Sigmoid colon (tissue), 4 donors: ENCODE data around the gene LHX3.

Experiments used
- POLR2A ChIP-seq, 2 donors: fragments of 450-650 bp; IDR thresholded peaks; one replicate each; pipeline ENCODE4 v1.6.1; 2016; ENCODE audit warnings: antibody characterized with exemption in 2 of 2, mild to moderate bottlenecking in 2 of 2, moderate library complexity in 2 of 2
- POLR2AphosphoS5 ChIP-seq, 4 donors: sonication (generic); formaldehyde crosslinking; IDR thresholded peaks; one replicate each; pipeline ENCODE4 v1.6.1; 2017; ENCODE audit warnings: antibody characterized with exemption in 4 of 4
- TF ChIP-seq, protein P1 (sequence below), 4 experiments: fragments of 450-650 bp in 3 of 4; fragments of 200-600 bp in 1 of 4; IDR thresholded peaks; one replicate each; pipeline ENCODE4 v1.5.1; 2016 to 2019; ENCODE audit warnings: antibody characterized with exemption in 4 of 4, mild to moderate bottlenecking in 3 of 4, moderate library complexity in 2 of 4

DNA sequence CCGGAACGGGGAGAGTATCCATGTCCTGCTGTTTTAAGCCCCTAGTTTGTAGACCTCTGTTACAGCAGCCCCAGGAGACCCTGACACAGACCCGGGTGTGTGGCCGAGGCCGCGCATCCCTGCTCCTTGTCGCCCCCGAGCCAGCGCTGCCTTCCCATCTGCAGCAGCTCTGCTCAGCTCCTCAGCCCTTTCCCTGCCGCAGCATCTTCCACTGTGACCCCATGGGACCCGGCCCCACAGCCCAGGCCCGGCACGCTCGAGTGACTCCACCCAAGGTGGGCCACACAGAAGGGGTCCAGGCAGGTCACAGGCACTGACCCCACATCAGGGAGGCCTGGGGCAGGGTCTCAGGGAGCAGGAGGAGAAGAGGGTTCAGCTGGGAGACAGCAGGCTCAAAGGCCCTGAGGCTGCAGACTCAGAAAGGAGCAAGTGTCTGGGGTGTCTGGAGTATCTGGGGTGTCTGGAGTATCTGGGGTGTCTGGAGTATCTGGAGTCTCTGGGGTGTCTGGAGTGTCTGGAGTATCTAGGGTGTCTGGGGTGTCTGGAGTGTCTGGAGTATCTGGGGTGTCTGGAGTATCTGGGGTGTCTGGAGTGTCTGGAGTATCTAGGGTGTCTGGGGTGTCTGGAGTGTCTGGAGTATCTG lies 31.2 kb downstream of the LHX3 start:
- TF ChIP-seq, protein P1, sequence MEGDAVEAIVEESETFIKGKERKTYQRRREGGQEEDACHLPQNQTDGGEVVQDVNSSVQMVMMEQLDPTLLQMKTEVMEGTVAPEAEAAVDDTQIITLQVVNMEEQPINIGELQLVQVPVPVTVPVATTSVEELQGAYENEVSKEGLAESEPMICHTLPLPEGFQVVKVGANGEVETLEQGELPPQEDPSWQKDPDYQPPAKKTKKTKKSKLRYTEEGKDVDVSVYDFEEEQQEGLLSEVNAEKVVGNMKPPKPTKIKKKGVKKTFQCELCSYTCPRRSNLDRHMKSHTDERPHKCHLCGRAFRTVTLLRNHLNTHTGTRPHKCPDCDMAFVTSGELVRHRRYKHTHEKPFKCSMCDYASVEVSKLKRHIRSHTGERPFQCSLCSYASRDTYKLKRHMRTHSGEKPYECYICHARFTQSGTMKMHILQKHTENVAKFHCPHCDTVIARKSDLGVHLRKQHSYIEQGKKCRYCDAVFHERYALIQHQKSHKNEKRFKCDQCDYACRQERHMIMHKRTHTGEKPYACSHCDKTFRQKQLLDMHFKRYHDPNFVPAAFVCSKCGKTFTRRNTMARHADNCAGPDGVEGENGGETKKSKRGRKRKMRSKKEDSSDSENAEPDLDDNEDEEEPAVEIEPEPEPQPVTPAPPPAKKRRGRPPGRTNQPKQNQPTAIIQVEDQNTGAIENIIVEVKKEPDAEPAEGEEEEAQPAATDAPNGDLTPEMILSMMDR (IDR thresholded peaks at IDR 0.05), result no peak
- TF ChIP-seq POLR2AphosphoS5 (IDR thresholded peaks at IDR 0.05) (no peak), POLR2A (IDR thresholded peaks at IDR 0.05) (no peak)
